IMR-90 (cell line): ENCODE results near the gene MAML3. TPM values are rescaled to one million over a fixed set of nuclear protein-coding genes. Genes with fewer than 3 reads are reported as not detected.

ENCODE experiments used
- ATAC-seq: fragments of 200-7000 bp; cut with Tn5 transposase; 2 replicates; pipeline ENCODE4 v1.9.1; 2020; ENCODE audit warnings: low read depth, mild to moderate bottlenecking, moderate library complexity
- BruUV-seq: library from RNA; stranded (reverse); fragments of 400-500 nt; replicated peaks from 2 replicates; lab custom pipeline; 2021; lab: Mats Ljungman, UMichigan
- CTCF ChIA-PET: fragments of 300-600 bp; formaldehyde crosslinking; extraction: SDS; loops from one replicate; lab custom pipeline; 2021; ENCODE audit warnings: antibody characterized with exemption; lab: Yijun Ruan, JAX
- POLR2A ChIA-PET: fragments of 300-600 bp; sonication (Branson Sonifier 250); formaldehyde crosslinking; loops from one replicate; lab custom pipeline; 2022; ENCODE audit warnings: antibody characterized with exemption; ENCODE audit not compliant: unreplicated experiment; lab: Charles Lee
- DNase-seq: peaks from one replicate; pipeline ENCODE4 v3.0.0; 2013
- H2AFZ ChIP-seq: replicated peaks from 2 replicates; pipeline ENCODE3; 2013; ENCODE audit warnings: low read length, mild to moderate bottlenecking; ENCODE audit not compliant: poor library complexity
- H2AK5ac ChIP-seq: 2 replicates; pipeline ENCODE4 v1.6.1; 2013; ENCODE audit warnings: low read depth, low read length, inconsistent platforms
- H2AK9ac ChIP-seq: replicated peaks from 2 replicates; pipeline ENCODE3; 2013; ENCODE audit warnings: mild to moderate bottlenecking, low read depth, low read length, moderate library complexity; ENCODE audit not compliant: poor library complexity
- H2BK120ac ChIP-seq: 2 replicates; pipeline ENCODE4 v1.6.1; 2013; ENCODE audit warnings: low read depth, low read length, inconsistent platforms
- H2BK15ac ChIP-seq: 3 replicates; pipeline ENCODE4 v1.6.1; 2013; ENCODE audit warnings: low read depth, low read length, inconsistent platforms
- H2BK20ac ChIP-seq: 2 replicates; pipeline ENCODE4 v1.6.1; 2013; ENCODE audit warnings: low read depth, mild to moderate bottlenecking, inconsistent platforms, low read length, moderate library complexity
- H2BK5ac ChIP-seq: 2 replicates; pipeline ENCODE4 v1.6.1; 2013; ENCODE audit warnings: mild to moderate bottlenecking, low read depth, low read length, inconsistent platforms; ENCODE audit not compliant: poor library complexity, severe bottlenecking
- H3K14ac ChIP-seq: replicated peaks from 2 replicates; pipeline ENCODE4 v1.6.1; 2013; ENCODE audit warnings: low read depth, low read length, inconsistent platforms
- H3K18ac ChIP-seq: 2 replicates; pipeline ENCODE4 v1.6.1; 2013; ENCODE audit warnings: low read depth, low read length, control low read depth
- H3K23ac ChIP-seq: 2 replicates; pipeline ENCODE4 v1.6.1; 2013; ENCODE audit warnings: low read depth, low read length, inconsistent platforms
- H3K27ac ChIP-seq: 2 replicates; pipeline ENCODE4 v1.5.1; 2013; ENCODE audit warnings: mild to moderate bottlenecking, control low read depth, low read length; ENCODE audit not compliant: insufficient read depth
- H3K27me3 ChIP-seq: 2 replicates; pipeline ENCODE4 v1.6.1; 2013; ENCODE audit warnings: low read length; ENCODE audit not compliant: control insufficient read depth, insufficient read depth
- H3K36me3 ChIP-seq: 2 replicates; pipeline ENCODE4 v1.6.1; 2013; ENCODE audit warnings: low read length, mixed read lengths; ENCODE audit not compliant: control insufficient read depth, insufficient read depth
- H3K4ac ChIP-seq: 2 replicates; pipeline ENCODE4 v1.6.1; 2013; ENCODE audit warnings: low read depth, low read length, inconsistent platforms
- H3K4me1 ChIP-seq: 2 replicates; pipeline ENCODE4 v1.6.1; 2013; ENCODE audit warnings: low read length, mixed read lengths; ENCODE audit not compliant: control insufficient read depth, insufficient read depth
- H3K4me2 ChIP-seq: 2 replicates; pipeline ENCODE4 v1.6.1; 2013; ENCODE audit warnings: low read depth, mild to moderate bottlenecking, control low read depth, low read length, moderate library complexity
- H3K4me3 ChIP-seq: 2 replicates; pipeline ENCODE4 v1.5.1; 2013; ENCODE audit warnings: low read depth, mild to moderate bottlenecking, control low read depth, low read length, moderate library complexity; ENCODE audit not compliant: insufficient read depth
- H3K56ac ChIP-seq: 2 replicates; pipeline ENCODE4 v1.6.1; 2013; ENCODE audit warnings: low read length, inconsistent platforms; ENCODE audit not compliant: insufficient read depth; ENCODE audit errors: extremely low read depth
- H3K79me1 ChIP-seq, 2 experiments: 2 replicates each; pipeline ENCODE4 v1.6.1; 2013; ENCODE audit warnings: low read length in 2 of 2, inconsistent platforms in 1 of 2, low read depth in 1 of 2
- H3K9ac ChIP-seq: 2 replicates; pipeline ENCODE4 v1.6.1; 2013; ENCODE audit warnings: low read depth, low read length, control low read depth
- H3K9me1 ChIP-seq: 2 replicates; pipeline ENCODE4 v1.6.1; 2013; ENCODE audit warnings: low read length, inconsistent platforms; ENCODE audit not compliant: insufficient read depth
- H3K9me3 ChIP-seq: 2 replicates; pipeline ENCODE4 v1.6.1; 2013; ENCODE audit warnings: low read length; ENCODE audit not compliant: control insufficient read depth, insufficient read depth
- H4K20me1 ChIP-seq: 2 replicates; pipeline ENCODE4 v1.6.1; 2013; ENCODE audit warnings: low read length, inconsistent platforms; ENCODE audit not compliant: insufficient read depth
- H4K5ac ChIP-seq: 2 replicates; pipeline ENCODE4 v1.6.1; 2013; ENCODE audit warnings: mild to moderate bottlenecking, low read depth, low read length, control low read depth
- H4K8ac ChIP-seq, 2 experiments: 2 replicates each; pipeline ENCODE4 v1.6.1; 2013; ENCODE audit warnings: low read depth in 2 of 2, low read length in 2 of 2, control low read depth in 1 of 2, inconsistent platforms in 1 of 2
- H4K91ac ChIP-seq: 2 replicates; pipeline ENCODE4 v1.6.1; 2013; ENCODE audit warnings: low read depth, low read length, inconsistent platforms; ENCODE audit not compliant: insufficient read depth
- CEBPB ChIP-seq: IDR thresholded peaks from 2 replicates; pipeline ENCODE4 v1.6.1; 2012; ENCODE audit warnings: low read depth, low read length, improper control_type of control experiment
- POLR2A ChIP-seq: IDR thresholded peaks from 2 replicates; pipeline ENCODE4 v1.6.1; 2012; ENCODE audit warnings: mild to moderate bottlenecking, low read depth, low read length
- RAD21 ChIP-seq: IDR thresholded peaks from 2 replicates; pipeline ENCODE4 v1.6.1; 2012; ENCODE audit warnings: low read length, improper control_type of control experiment
- WGBS, 2 experiments: methylation state at CpG; one replicate each; pipeline versions ENCODE4 v1.1.5 to v1.1.7; 2013; ENCODE audit warnings: missing lambda C conversion rate in 2 of 2; ENCODE audit not compliant: insufficient read length in 1 of 2; ENCODE audit errors: extremely low coverage in 2 of 2; 5-methylcytosine and 5-hydroxymethylcytosine counted together
- dilution Hi-C: fragments of 300-500 bp; cut with HindIII; formaldehyde crosslinking; loops from one replicate; pipeline ENCODE4 v1.14.3; 2018; ENCODE audit warnings: low sequenced_read_pairs; ENCODE audit not compliant: unreplicated experiment
- in situ Hi-C: fragments of 300-500 bp; cut with MboI; formaldehyde crosslinking; loops from 3 replicates; pipeline ENCODE4 v1.14.3; 2019; ENCODE audit warnings: low sequenced_read_pairs, inconsistent platforms, mixed read lengths
- intact Hi-C: fragments of 100-400 bp; cut with micrococcal nuclease; formaldehyde crosslinking; loops from 2 replicates; pipeline ENCODE4 v1.10.0; 2022
- polyA plus RNA-seq, 3 experiments: library from polyadenylated mRNA; depleted of rRNA; stranded (reverse); fragments of >200 nt; gene quantifications; 2 replicates each; pipeline ENCODE4 v1.2.3, GENCODE V29; 2012; ENCODE audit warnings: low replicate concordance in 1 of 3
- total RNA-seq: library from RNA; depleted of rRNA; stranded (reverse); fragments of >200 nt; gene quantifications from 2 replicates; pipeline ENCODE4 v1.2.3, GENCODE V29; 2012
- TF ChIP-seq, protein P1 (sequence below): conservative IDR thresholded peaks from 2 replicates; pipeline ENCODE4 v1.5.1; 2012; ENCODE audit warnings: mild to moderate bottlenecking, low read depth, low read length, improper control_type of control experiment

The MAML3 gene
- total and polyA plus RNA-seq, 2 of the 4 experiments (the other 2 are of a cell fraction), result 0.90 to 1.7 TPM

GRCh38 chr4:139761461-139761860, 392.5 kb downstream of the MAML3 start:
- H3K36me3 ChIP-seq, result no peaks in the 10 kb centered on the region
- H2BK120ac ChIP-seq, result no peak overlapping the region
- H3K4me1 ChIP-seq, result 0 out of 2 replicates have a peak, but pooled peaks cover 1% of the 10 kb centered on the region
- no peak overlapping the region for H4K5ac ChIP-seq
- TF ChIP-seq CEBPB (no peak), RAD21 (peak; percentile 28; the same call in 1 of the 2 replicates), POLR2A (no peak)
- TF ChIP-seq, protein P1, sequence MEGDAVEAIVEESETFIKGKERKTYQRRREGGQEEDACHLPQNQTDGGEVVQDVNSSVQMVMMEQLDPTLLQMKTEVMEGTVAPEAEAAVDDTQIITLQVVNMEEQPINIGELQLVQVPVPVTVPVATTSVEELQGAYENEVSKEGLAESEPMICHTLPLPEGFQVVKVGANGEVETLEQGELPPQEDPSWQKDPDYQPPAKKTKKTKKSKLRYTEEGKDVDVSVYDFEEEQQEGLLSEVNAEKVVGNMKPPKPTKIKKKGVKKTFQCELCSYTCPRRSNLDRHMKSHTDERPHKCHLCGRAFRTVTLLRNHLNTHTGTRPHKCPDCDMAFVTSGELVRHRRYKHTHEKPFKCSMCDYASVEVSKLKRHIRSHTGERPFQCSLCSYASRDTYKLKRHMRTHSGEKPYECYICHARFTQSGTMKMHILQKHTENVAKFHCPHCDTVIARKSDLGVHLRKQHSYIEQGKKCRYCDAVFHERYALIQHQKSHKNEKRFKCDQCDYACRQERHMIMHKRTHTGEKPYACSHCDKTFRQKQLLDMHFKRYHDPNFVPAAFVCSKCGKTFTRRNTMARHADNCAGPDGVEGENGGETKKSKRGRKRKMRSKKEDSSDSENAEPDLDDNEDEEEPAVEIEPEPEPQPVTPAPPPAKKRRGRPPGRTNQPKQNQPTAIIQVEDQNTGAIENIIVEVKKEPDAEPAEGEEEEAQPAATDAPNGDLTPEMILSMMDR, result peak; percentile 30; the same call in 1 of the 2 replicates
- H4K8ac ChIP-seq, result no peak overlapping the region
- no peaks in the 10 kb centered on the region for H3K9me3 ChIP-seq
- no peak overlapping the region for H3K4ac ChIP-seq
- H3K27ac ChIP-seq, result no peak overlapping the region
- no peaks in the 10 kb centered on the region for H3K9me1 ChIP-seq
- 64% methylated on average over 3 of the region's 4 CpGs; no CpG with 5 or more reads in 1 of the 2 experiments for WGBS, 2 experiments
- ChIA-PET CTCF (interaction anchor here (0.6 kb wide), 1 partner anchor 23 kb away, joined by 3 read pairs; no protein-coding TSS in a partner anchor), POLR2A (no interaction called here)
- no peak overlapping the region for H3K56ac ChIP-seq
- no peak overlapping the region for H3K4me2 ChIP-seq
- H2BK5ac ChIP-seq, result no peak overlapping the region
- H3K14ac ChIP-seq, result no peak overlapping the region
- DNase-seq, result peak; percentile 23
- H2AK9ac ChIP-seq, result no peak overlapping the region
- intact Hi-C loops (no loop called here), dilution Hi-C loops (no loop called here), in situ Hi-C loops (no loop called here)
- H3K23ac ChIP-seq, result no peak overlapping the region
- no peaks in the 10 kb centered on the region for H3K27me3 ChIP-seq
- ATAC-seq, result peak; percentile 32; the same call in 1 of the 2 replicates
- H2AK5ac ChIP-seq, result no peak overlapping the region
- no TSS peak for BruUV-seq
- H4K91ac ChIP-seq, result no peak overlapping the region
- no peak overlapping the region for H2BK20ac ChIP-seq
- no peak overlapping the region for H3K18ac ChIP-seq
- no peaks in the 10 kb centered on the region for H4K20me1 ChIP-seq
- no peak overlapping the region for H2AFZ ChIP-seq
- no peak overlapping the region for H3K9ac ChIP-seq
- no peak overlapping the region for H3K4me3 ChIP-seq
- H2BK15ac ChIP-seq, result no peak overlapping the region
- H3K79me1 ChIP-seq, result no peaks in the 10 kb centered on the region
